ENCODE data around the gene RRP15. TPM values are rescaled to one million over a fixed set of nuclear protein-coding genes. Genes with fewer than 3 reads are reported as not detected.

Gene RRP15
- total RNA-seq, 1 experiment from 2014 or later, result 83.1 TPM

DNA sequence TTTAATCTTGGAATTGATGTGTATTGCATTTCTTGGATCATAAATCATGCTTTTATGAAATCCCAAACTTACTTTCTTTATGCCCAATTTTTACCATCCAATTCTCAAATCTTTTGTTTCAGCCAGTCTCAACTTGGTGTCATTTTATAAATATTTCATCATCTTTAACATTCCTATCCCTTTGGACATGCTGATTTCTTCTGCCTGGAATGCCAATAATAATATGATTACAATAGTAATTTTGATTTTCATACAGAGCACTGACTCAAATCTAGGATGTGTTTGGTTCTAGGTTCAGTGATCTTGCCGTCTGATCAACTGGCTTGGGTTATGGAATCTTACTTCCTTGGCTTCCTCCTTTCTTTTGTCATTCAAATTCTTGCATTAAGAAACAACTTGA lies 12.8 kb downstream of the RRP15 start:
- POLR2A ChIA-PET, result interaction anchor here (1.0 to 2.6 kb wide), 2 partner anchors 13 kb away, joined by 3 to 22 read pairs; partner anchors contain the start of gene RRP15
- no peaks in the 10 kb centered on the region for H3K27me3 Mint-ChIP-seq (ENCODE audit: insufficient read depth, unreplicated experiment)
- H3K4me3 Mint-ChIP-seq (ENCODE audit: unreplicated experiment), result no peak overlapping the region
- BruUV-seq (replicated peaks), result no TSS peak
- peaks cover 19% of the 10 kb centered on the region for H3K36me3 Mint-ChIP-seq (ENCODE audit: insufficient read depth, unreplicated experiment)
- no peak for DNase-seq (ENCODE audit: unreplicated experiment)
- intact Hi-C loops (cut with micrococcal nuclease), result no loop called here
- H3K27ac Mint-ChIP-seq (ENCODE audit: low read depth, unreplicated experiment), result no peak overlapping the region
- TF ChIP-seq, protein P1, sequence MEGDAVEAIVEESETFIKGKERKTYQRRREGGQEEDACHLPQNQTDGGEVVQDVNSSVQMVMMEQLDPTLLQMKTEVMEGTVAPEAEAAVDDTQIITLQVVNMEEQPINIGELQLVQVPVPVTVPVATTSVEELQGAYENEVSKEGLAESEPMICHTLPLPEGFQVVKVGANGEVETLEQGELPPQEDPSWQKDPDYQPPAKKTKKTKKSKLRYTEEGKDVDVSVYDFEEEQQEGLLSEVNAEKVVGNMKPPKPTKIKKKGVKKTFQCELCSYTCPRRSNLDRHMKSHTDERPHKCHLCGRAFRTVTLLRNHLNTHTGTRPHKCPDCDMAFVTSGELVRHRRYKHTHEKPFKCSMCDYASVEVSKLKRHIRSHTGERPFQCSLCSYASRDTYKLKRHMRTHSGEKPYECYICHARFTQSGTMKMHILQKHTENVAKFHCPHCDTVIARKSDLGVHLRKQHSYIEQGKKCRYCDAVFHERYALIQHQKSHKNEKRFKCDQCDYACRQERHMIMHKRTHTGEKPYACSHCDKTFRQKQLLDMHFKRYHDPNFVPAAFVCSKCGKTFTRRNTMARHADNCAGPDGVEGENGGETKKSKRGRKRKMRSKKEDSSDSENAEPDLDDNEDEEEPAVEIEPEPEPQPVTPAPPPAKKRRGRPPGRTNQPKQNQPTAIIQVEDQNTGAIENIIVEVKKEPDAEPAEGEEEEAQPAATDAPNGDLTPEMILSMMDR (IDR thresholded peaks at IDR 0.05; ENCODE audit: unreplicated experiment), result no peak
- H3K4me1 Mint-ChIP-seq (ENCODE audit: insufficient read depth, unreplicated experiment), result peaks cover 48% of the 10 kb centered on the region
- H3K9me3 Mint-ChIP-seq (ENCODE audit: unreplicated experiment), result no peaks in the 10 kb centered on the region
- CTCF ChIA-PET, result interaction anchor here (0.5 to 7.0 kb wide), 16 partner anchors 9 to 1515 kb away, joined by 3 to 60 read pairs (median 6); partner anchors contain the start of gene RRP15

DNA sequence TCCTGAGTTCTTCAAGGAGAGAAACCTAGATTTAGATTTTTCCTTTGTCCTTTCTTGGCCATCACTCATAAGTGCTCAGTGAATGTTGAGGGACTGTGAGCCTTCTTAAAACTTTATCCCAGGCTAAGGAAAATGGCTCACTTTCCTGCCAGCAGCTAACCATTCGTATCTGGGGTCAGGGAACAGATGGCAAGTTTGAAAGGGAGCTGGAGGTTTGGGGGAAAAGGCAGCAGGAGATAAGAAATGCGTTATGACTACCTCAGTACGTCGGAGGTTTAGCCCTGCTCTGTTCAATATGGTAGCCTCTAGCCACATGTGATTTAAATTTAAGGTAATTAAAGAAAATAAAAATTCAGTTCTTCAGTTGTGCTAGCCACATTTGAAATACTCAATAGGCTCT lies 13.3 kb downstream of the RRP15 start:
- peaks cover 48% of the 10 kb centered on the region for H3K4me1 Mint-ChIP-seq (ENCODE audit: insufficient read depth, unreplicated experiment)
- TF ChIP-seq, protein P1 (IDR thresholded peaks at IDR 0.05; ENCODE audit: unreplicated experiment), result no peak
- no peak overlapping the region for H3K4me3 Mint-ChIP-seq (ENCODE audit: unreplicated experiment)
- intact Hi-C loops (cut with micrococcal nuclease), result no loop called here
- no peak for DNase-seq (ENCODE audit: unreplicated experiment)
- ChIA-PET CTCF (interaction anchor here (0.5 to 7.0 kb wide), 34 partner anchors 9 to 1514 kb away, joined by 3 to 60 read pairs (median 4); partner anchors contain the start of gene RRP15), POLR2A (interaction anchor here (1.0 to 2.8 kb wide), 3 partner anchors 10 to 13 kb away, joined by 3 to 22 read pairs (median 10); partner anchors contain the start of gene RRP15)
- H3K9me3 Mint-ChIP-seq (ENCODE audit: unreplicated experiment), result no peaks in the 10 kb centered on the region
- H3K36me3 Mint-ChIP-seq (ENCODE audit: insufficient read depth, unreplicated experiment), result peaks cover 20% of the 10 kb centered on the region
- no peak overlapping the region for H3K27ac Mint-ChIP-seq (ENCODE audit: low read depth, unreplicated experiment)
- H3K27me3 Mint-ChIP-seq (ENCODE audit: insufficient read depth, unreplicated experiment), result no peaks in the 10 kb centered on the region
- BruUV-seq (replicated peaks), result no TSS peak

DNA sequence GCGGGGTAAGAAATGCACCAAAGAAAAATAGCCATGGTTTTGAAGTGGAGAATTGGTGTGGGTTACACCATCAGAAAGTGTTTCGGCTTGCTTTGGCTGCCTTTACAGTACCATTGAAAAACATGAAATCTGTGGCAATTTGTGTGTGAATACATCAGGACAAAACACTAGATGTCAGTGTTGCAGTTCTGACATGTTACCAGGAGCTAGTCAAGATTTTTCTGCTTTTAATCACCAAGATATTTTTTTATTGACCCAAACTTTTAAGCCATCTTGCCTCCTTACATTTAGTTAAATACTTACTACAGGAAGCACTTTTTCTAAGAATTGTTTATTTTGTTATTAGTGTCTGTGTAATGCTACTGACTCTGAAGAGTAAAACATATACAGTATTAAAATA lies 14.3 kb downstream of the RRP15 start:
- Mint-ChIP-seq H3K4me3 (ENCODE audit: unreplicated experiment) (no peak overlapping the region), H3K4me1 (ENCODE audit: insufficient read depth, unreplicated experiment) (peaks cover 41% of the 10 kb centered on the region), H3K27me3 (ENCODE audit: insufficient read depth, unreplicated experiment) (no peaks in the 10 kb centered on the region), H3K9me3 (ENCODE audit: unreplicated experiment) (no peaks in the 10 kb centered on the region), H3K27ac (ENCODE audit: low read depth, unreplicated experiment) (no peak overlapping the region), H3K36me3 (ENCODE audit: insufficient read depth, unreplicated experiment) (peaks cover 29% of the 10 kb centered on the region)
- ChIA-PET POLR2A (interaction anchor here (0.7 to 2.8 kb wide), 7 partner anchors 8 to 1480 kb away, joined by 3 to 22 read pairs (median 4); partner anchors contain the start of genes LYPLAL1 and RRP15), CTCF (interaction anchor here (0.7 to 7.0 kb wide), 49 partner anchors 8 to 1875 kb away, joined by 3 to 60 read pairs (median 4); partner anchors contain the start of gene RRP15)
- intact Hi-C loops (cut with micrococcal nuclease), result loop anchor here (1.0 kb wide), 1 partner anchor 768 kb away; no protein-coding TSS in a partner anchor
- BruUV-seq (replicated peaks), result no TSS peak
- TF ChIP-seq, protein P1 (IDR thresholded peaks at IDR 0.05; ENCODE audit: unreplicated experiment), result peak; percentile 68
- DNase-seq (ENCODE audit: unreplicated experiment), result peak; percentile 70

DNA sequence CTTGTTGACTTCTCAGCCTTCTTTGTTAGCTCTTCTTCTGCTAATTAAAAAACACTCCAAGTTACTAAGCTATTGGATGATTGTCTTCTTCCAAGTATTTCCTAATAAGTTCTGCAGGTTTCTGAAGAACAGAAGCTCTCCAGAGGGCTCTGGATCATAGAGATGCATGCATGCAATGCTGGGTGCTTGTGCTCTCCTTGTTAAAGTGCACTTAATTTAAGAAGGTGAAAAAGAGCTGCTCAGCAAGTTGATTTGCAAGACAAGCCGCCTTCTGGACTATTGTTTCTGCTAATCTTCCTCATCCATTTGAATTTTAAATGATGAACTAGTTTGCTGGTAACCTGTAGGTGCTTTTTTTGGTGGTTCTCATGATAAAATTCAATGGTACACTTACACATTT lies 16.1 kb downstream of the RRP15 start:
- Mint-ChIP-seq H3K4me3 (ENCODE audit: unreplicated experiment) (no peak overlapping the region), H3K4me1 (ENCODE audit: insufficient read depth, unreplicated experiment) (peaks cover 28% of the 10 kb centered on the region), H3K27me3 (ENCODE audit: insufficient read depth, unreplicated experiment) (no peaks in the 10 kb centered on the region), H3K36me3 (ENCODE audit: insufficient read depth, unreplicated experiment) (peaks cover 37% of the 10 kb centered on the region), H3K9me3 (ENCODE audit: unreplicated experiment) (no peaks in the 10 kb centered on the region), H3K27ac (ENCODE audit: low read depth, unreplicated experiment) (no peak overlapping the region)
- no TSS peak for BruUV-seq (replicated peaks)
- POLR2A ChIA-PET, result interaction anchor here (1.1 to 2.8 kb wide), 3 partner anchors 11 to 16 kb away, joined by 4 to 10 read pairs (median 10); partner anchors contain the start of gene RRP15
- intact Hi-C loops (cut with micrococcal nuclease), result no loop called here
- no peak for DNase-seq (ENCODE audit: unreplicated experiment)
- CTCF ChIA-PET, result interaction anchor here (0.6 to 7.0 kb wide), 13 partner anchors 10 to 1512 kb away, joined by 3 to 60 read pairs (median 7); no protein-coding TSS in a partner anchor
- TF ChIP-seq, protein P1 (IDR thresholded peaks at IDR 0.05; ENCODE audit: unreplicated experiment), result no peak
